GM23338 (cell line): ENCODE data around the gene NHSL1.

Experiments
- CREB1 ChIP-seq: fragments of 250-450 bp; sonication (Bioruptor Pico); IDR thresholded peaks from 2 replicates; pipeline ENCODE4 v1.5.0; 2020; ENCODE audit warnings: low read depth, mild to moderate bottlenecking, moderate library complexity
- CTCF ChIP-seq, 2 experiments: fragments of 200-600 bp in 1 of 2; sonication (generic) in 1 of 2; conservative IDR thresholded peaks; 2 replicates each; pipeline versions ENCODE4 v1.5.1 to v1.6.1; 2016 to 2017; ENCODE audit warnings: antibody characterized with exemption in 2 of 2, low read depth in 2 of 2, mild to moderate bottlenecking in 2 of 2, moderate library complexity in 1 of 2
- ETS1 ChIP-seq: IDR thresholded peaks from 2 replicates; pipeline ENCODE4 v1.6.1; 2016; ENCODE audit warnings: antibody characterized with exemption
- EZH2 ChIP-seq: fragments of 200-600 bp; sonication (generic); IDR thresholded peaks from one replicate; pipeline ENCODE4 v1.8.0; 2017; ENCODE audit warnings: antibody characterized with exemption, mild to moderate bottlenecking, low read depth; ENCODE audit not compliant: unreplicated experiment
- EZH2phosphoT487 ChIP-seq: fragments of 200-600 bp; sonication (generic); IDR thresholded peaks from one replicate; pipeline ENCODE4 v1.8.1; 2018; ENCODE audit warnings: antibody characterized with exemption; ENCODE audit not compliant: unreplicated experiment
- JUNB ChIP-seq: IDR thresholded peaks from one replicate; pipeline ENCODE4 v1.6.1; 2016; ENCODE audit warnings: antibody characterized with exemption; ENCODE audit not compliant: unreplicated experiment
- NANOG ChIP-seq: IDR thresholded peaks from 2 replicates; pipeline ENCODE4 v1.6.1; 2016; ENCODE audit warnings: antibody characterized with exemption, borderline replicate concordance
- POLR2AphosphoS5 ChIP-seq: IDR thresholded peaks from 2 replicates; pipeline ENCODE4 v1.6.1; 2016; ENCODE audit warnings: antibody characterized with exemption, low read depth
- REST ChIP-seq: IDR thresholded peaks from one replicate; pipeline ENCODE4 v1.6.1; 2018; ENCODE audit warnings: antibody characterized with exemption; ENCODE audit not compliant: unreplicated experiment
- STAT1 ChIP-seq: IDR thresholded peaks from one replicate; pipeline ENCODE4 v1.6.1; 2016; ENCODE audit warnings: antibody characterized with exemption; ENCODE audit not compliant: unreplicated experiment
- ZNF114 ChIP-seq: fragments of 250-450 bp; sonication (Bioruptor Pico); IDR thresholded peaks from 2 replicates; pipeline ENCODE4 v1.5.0; 2020; ENCODE audit warnings: mild to moderate bottlenecking, moderate library complexity

- TF ChIP-seq ZNF114 (CRISPR knock-in tag) (no peak), REST (no peak), CTCF (conservative IDR thresholded peaks at IDR 0.05; ENCODE audit: low read depth in 2 of 2) (no peak), EZH2 (no peak), JUNB (no peak), POLR2AphosphoS5 (no peak), NANOG (no peak), CREB1 (CRISPR knock-in tag) (no peak), STAT1 (no peak), EZH2phosphoT487 (no peak), ETS1 (no peak)
Measured at GRCh38 chr6:138522611-138523010, 23.3 kb upstream of the NHSL1 start.
